ENCODE measurements around the gene EP400. TPM values are rescaled to one million over a fixed set of nuclear protein-coding genes. Genes with fewer than 3 reads are reported as not detected.

EP400 gene
- total and polyA plus RNA-seq, 12 donors: 11.5 to 43.2 (median 28.8) TPM

DNA sequence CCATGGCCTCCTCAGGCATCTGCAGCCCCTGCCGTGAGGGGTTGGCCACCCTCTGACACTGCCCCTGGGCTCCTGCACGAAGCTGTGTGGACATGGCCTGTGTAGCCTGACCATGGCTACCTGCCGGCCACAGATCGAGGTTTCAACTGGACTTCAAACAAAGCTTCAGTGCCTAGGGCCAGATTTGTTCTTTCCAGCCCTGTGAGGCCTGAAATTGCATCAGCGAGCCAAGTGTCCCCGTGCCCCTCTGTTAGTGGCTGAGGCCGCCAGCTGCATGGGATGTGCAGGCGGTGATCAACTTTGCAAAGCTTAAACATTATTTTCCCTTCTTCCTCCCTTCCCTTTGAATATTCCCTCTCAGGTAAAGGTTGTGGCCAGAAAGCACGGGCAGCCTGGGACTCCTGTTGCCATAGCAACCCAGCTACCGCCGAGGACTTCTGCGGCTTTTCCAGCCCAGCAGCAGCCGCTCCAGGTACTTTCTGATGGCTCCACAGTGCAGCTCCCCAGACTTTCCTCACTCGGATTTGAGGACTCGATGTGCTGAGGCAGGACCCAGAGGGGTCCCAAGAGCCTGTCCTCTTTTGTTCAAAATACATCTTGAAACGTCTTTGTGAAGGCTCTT lies 158.6 kb downstream of the EP400 start:
- Histone ChIP-seq H3K36me3 (replicated peaks in 1 of 2) (peaks cover 0 to 24% of the 10 kb centered on the region in 2 donors), H3K27ac (peak overlapping the region in 1 of 5 donors; percentile 7), H3K27me3 (no peaks in the 10 kb centered on the region), H3K4me1 (replicated peaks in 1 of 2) (no peaks in the 10 kb centered on the region), H3K9me3 (replicated peaks in 1 of 3) (no peaks in the 10 kb centered on the region), H3K4me3 (no peak overlapping the region)
- TF ChIP-seq, protein P1, sequence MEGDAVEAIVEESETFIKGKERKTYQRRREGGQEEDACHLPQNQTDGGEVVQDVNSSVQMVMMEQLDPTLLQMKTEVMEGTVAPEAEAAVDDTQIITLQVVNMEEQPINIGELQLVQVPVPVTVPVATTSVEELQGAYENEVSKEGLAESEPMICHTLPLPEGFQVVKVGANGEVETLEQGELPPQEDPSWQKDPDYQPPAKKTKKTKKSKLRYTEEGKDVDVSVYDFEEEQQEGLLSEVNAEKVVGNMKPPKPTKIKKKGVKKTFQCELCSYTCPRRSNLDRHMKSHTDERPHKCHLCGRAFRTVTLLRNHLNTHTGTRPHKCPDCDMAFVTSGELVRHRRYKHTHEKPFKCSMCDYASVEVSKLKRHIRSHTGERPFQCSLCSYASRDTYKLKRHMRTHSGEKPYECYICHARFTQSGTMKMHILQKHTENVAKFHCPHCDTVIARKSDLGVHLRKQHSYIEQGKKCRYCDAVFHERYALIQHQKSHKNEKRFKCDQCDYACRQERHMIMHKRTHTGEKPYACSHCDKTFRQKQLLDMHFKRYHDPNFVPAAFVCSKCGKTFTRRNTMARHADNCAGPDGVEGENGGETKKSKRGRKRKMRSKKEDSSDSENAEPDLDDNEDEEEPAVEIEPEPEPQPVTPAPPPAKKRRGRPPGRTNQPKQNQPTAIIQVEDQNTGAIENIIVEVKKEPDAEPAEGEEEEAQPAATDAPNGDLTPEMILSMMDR (IDR thresholded peaks at IDR 0.05): no peak
- no peak for TF ChIP-seq POLR2A (IDR thresholded peaks at IDR 0.05)
- 82 to 91% (median 85%) methylated on average over 11 to 16 of the region's 16 CpGs for WGBS, 4 donors
- intact Hi-C loops (cut with DNase I): no loop called here
- peak in 1 of 7 donors; percentile 75 for DNase-seq

DNA sequence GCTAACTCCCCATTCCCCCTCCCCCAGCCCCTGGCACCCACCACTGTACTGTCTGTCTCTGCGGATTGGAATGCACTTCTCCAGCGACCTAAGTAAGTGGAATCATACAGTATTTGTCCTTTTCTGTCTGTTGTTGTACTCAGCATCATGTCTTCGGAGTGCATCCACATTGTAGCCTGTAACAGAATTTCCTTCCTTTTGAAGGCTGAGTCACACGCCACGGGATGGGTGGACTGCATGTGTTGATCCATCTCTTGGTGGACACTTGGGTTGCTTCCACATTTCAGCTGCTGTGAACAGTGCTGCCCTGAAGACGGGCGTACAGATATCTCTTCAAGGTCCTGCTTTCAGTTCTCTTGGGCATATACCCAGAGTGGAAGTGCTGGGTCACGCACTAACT lies 160.0 kb downstream of the EP400 start:
- Histone ChIP-seq H3K4me1 (replicated peaks in 1 of 2) (no peaks in the 10 kb centered on the region), H3K4me3 (no peak overlapping the region), H3K36me3 (replicated peaks in 1 of 2) (peaks cover 0 to 39% of the 10 kb centered on the region in 2 donors), H3K9me3 (replicated peaks in 1 of 3) (no peaks in the 10 kb centered on the region), H3K27ac (no peak overlapping the region), H3K27me3 (no peaks in the 10 kb centered on the region)
- TF ChIP-seq, protein P1 (IDR thresholded peaks at IDR 0.05): no peak
- TF ChIP-seq POLR2A (IDR thresholded peaks at IDR 0.05): no peak
- 81 to 94% (median 93%) methylated on average over 8 of the region's 8 CpGs for WGBS, 4 donors
- peak in 1 of 7 donors; percentile 43 for DNase-seq
- intact Hi-C loops (cut with DNase I): no loop called here

DNA sequence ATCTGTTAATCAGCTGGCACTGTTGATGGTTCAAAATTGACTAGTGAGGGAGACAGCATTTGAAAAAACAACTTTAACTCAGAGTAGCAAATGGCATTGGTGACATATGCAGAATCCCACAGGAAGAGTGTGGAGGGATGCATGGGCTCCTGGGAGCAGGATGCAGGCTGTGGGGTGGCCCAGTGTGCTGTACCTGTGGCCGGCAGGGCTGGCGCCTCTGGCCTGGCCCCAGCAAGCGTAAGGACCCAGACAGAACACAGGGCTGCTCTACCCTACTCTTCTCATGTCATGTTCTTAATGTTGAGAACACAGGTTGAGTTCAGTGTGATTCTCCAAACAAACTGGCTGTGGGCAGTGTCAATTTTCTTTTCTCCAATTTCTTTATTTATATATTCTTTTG lies 160.9 kb downstream of the EP400 start:
- Histone ChIP-seq H3K27ac (no peak overlapping the region), H3K9me3 (replicated peaks in 1 of 3) (no peaks in the 10 kb centered on the region), H3K4me1 (replicated peaks in 1 of 2) (no peaks in the 10 kb centered on the region), H3K27me3 (no peaks in the 10 kb centered on the region), H3K4me3 (no peak overlapping the region), H3K36me3 (replicated peaks in 1 of 2) (peaks cover 0 to 48% of the 10 kb centered on the region in 2 donors)
- no peak for TF ChIP-seq POLR2A (IDR thresholded peaks at IDR 0.05)
- TF ChIP-seq, protein P1 (IDR thresholded peaks at IDR 0.05): no peak
- no peak for DNase-seq
- 59 to 100% (median 97%) methylated on average over 3 of the region's 3 CpGs for WGBS, 4 donors
- intact Hi-C loops (cut with DNase I): no loop called here

DNA sequence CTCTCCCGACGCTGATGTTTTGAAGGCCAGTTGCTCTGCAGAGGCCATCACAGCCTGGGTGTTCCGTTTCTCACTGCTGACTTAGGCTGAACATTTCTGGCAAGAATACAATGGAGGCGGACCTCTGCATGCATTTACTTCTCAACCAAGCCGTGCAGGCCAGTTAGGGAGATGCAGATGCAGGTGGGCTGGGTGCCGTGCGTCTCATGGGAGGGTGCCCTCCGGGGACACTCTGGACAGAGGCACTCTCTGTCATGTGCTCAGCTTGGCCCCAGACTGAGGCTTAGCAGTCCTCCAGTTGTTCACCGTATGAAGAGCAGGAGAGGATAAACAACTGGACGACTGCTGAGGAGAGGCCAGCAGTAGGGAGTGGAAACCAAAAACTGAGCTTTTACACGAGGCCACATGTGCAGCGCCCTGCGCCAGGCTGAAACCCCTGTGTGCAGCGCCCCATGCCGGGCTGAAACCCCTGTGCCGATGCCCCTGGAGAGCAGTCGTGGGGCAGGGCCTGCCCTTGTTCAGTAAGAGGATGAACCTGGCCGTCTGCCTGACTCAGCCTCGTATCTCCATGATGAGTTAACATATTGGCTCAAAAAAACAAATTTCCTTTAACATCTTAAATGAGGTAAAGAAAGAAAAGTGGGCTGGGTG lies 162.0 kb downstream of the EP400 start:
- Histone ChIP-seq H3K4me3 (no peak overlapping the region), H3K9me3 (replicated peaks in 1 of 3) (no peaks in the 10 kb centered on the region), H3K4me1 (replicated peaks in 1 of 2) (no peaks in the 10 kb centered on the region), H3K27me3 (no peaks in the 10 kb centered on the region), H3K36me3 (replicated peaks in 1 of 2) (peaks cover 0 to 59% of the 10 kb centered on the region in 2 donors), H3K27ac (no peak overlapping the region)
- peak in 1 of 7 donors; percentile 49 for DNase-seq
- 89 to 91% (median 90%) methylated on average over 13 to 19 of the region's 19 CpGs for WGBS, 4 donors
- TF ChIP-seq, protein P1 (IDR thresholded peaks at IDR 0.05): no peak
- TF ChIP-seq POLR2A (IDR thresholded peaks at IDR 0.05): no peak
- intact Hi-C loops (cut with DNase I): no loop called here

All from adrenal gland (tissue), 12 donors.